Gastrocnemius medialis (tissue), 4 donors: ENCODE data around the gene BACE1. TPM values are rescaled to one million over a fixed set of nuclear protein-coding genes. Genes with fewer than 3 reads are reported as not detected.

Experiments used
- ATAC-seq, 2 donors: fragments of 150-250 bp; one replicate each; pipeline ENCODE4 v1.9.1; 2016
- DNase-seq, 2 donors: peaks; one replicate each; pipeline ENCODE4 v3.0.0-alpha.2; 2019
- H3K27ac ChIP-seq, 4 donors: fragments of 200-600 bp; sonication (generic); 1 replicate in 1 of 4; 2 replicates in 3 of 4; pipeline ENCODE4 v1.5.1; 2016 to 2018; ENCODE audit warnings: mild to moderate bottlenecking in 2 of 4, moderate library complexity in 1 of 4
- H3K27me3 ChIP-seq, 3 donors: fragments of 200-600 bp; sonication (generic) in 2 of 3; 1 replicate in 1 of 3; 2 replicates in 2 of 3; pipeline versions ENCODE4 v1.5.1 to v1.6.0; 2016 to 2019; ENCODE audit warnings: mild to moderate bottlenecking in 1 of 3, moderate library complexity in 1 of 3
- H3K36me3 ChIP-seq, 2 donors: fragments of 200-600 bp; sonication (generic) in 1 of 2; one replicate each; pipeline ENCODE4 v1.5.1; 2017 to 2018
- H3K4me1 ChIP-seq, 2 donors: fragments of 200-600 bp; sonication (generic) in 1 of 2; one replicate each; pipeline ENCODE4 v1.5.1; 2016 to 2017; ENCODE audit warnings: mild to moderate bottlenecking in 2 of 2
- H3K4me3 ChIP-seq, 4 donors: fragments of 200-600 bp; sonication (generic) in 3 of 4; 1 replicate in 1 of 4; 2 replicates in 3 of 4; pipeline ENCODE4 v1.5.1; 2016 to 2019; ENCODE audit warnings: mild to moderate bottlenecking in 2 of 4
- H3K9me3 ChIP-seq, 3 donors: fragments of 200-600 bp; sonication (generic) in 2 of 3; 1 replicate in 1 of 3; 2 replicates in 2 of 3; pipeline ENCODE4 v1.5.1; 2016 to 2019
- POLR2A ChIP-seq, 2 donors: fragments of 450-650 bp; IDR thresholded peaks; one replicate each; pipeline ENCODE4 v1.6.1; 2017; ENCODE audit warnings: antibody characterized with exemption in 2 of 2, mild to moderate bottlenecking in 2 of 2, moderate library complexity in 2 of 2
- in situ Hi-C, 4 donors: fragments of 200-750 bp; cut with MboI; loops; one replicate each; pipeline versions ENCODE4 v1.15.0 to v1.8.0; 2017; ENCODE audit warnings: low sequenced_read_pairs in 4 of 4
- intact Hi-C: fragments of 100-400 bp; cut with DNase I; formaldehyde crosslinking; loops from one replicate; pipeline ENCODE4 v1.15.1; 2023; ENCODE audit warnings: low total_unique reads
- total RNA-seq, 4 donors: library from RNA; depleted of rRNA; stranded (reverse); fragments of >200 nt; gene quantifications; one replicate each; pipeline versions ENCODE4 v1.1.0 to v1.2.3, GENCODE V29; 2016
- TF ChIP-seq, protein P1 (sequence below), 5 experiments: fragments of 450-650 bp in 3 of 5; fragments of 200-600 bp in 2 of 5; sonication (generic) in 2 of 5; IDR thresholded peaks in 4 of 5; conservative IDR thresholded peaks in 1 of 5; 1 replicate in 4 of 5; 2 replicates in 1 of 5; pipeline ENCODE4 v1.5.1; 2016 to 2019; ENCODE audit warnings: antibody characterized with exemption in 5 of 5, mild to moderate bottlenecking in 3 of 5, moderate library complexity in 3 of 5

The BACE1 gene
- total RNA-seq, 4 donors from 2014 or later, result 3.6 to 18.2 (median 11.1) TPM

DNA sequence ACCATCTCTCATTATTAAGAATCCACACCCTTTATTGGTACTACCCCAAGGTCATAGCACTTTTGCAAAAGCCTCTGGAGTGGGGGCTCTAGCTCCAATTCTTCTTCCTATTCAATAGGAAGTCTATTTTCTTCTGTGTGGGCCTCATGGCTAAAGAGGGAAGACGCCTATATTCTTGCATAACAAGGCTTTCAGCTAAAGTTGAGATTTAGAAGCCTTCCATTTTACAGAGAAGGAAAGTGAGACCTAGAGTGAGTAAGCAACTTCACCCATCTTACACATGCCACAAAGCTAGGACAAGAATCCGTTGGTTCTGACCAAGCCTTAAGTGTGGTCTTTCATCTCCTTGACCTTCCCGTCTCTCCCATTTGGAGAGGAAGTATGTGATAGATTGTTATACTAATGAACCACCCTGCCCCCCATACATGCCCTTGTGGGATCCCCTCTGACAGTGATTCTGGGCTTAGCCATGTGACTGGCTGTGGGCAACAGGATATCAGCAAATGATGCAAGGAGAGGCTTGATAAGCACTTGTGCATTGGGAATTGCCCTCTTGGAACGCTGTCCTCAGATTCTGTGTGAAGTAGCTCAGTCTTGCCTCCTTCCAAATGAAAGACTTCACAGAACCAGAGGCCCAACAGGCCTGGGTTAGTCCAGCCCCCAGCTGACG, 12.3 kb downstream of the BACE1 start:
- no peak overlapping the region for H3K27ac ChIP-seq
- in situ Hi-C loops (no loop called here), intact Hi-C loops (no loop called here)
- H3K4me3 ChIP-seq, result no peak overlapping the region
- H3K36me3 ChIP-seq, result no peaks in the 10 kb centered on the region
- peaks cover 0 to 3% of the 10 kb centered on the region in 2 donors for H3K4me1 ChIP-seq
- TF ChIP-seq, protein P1, sequence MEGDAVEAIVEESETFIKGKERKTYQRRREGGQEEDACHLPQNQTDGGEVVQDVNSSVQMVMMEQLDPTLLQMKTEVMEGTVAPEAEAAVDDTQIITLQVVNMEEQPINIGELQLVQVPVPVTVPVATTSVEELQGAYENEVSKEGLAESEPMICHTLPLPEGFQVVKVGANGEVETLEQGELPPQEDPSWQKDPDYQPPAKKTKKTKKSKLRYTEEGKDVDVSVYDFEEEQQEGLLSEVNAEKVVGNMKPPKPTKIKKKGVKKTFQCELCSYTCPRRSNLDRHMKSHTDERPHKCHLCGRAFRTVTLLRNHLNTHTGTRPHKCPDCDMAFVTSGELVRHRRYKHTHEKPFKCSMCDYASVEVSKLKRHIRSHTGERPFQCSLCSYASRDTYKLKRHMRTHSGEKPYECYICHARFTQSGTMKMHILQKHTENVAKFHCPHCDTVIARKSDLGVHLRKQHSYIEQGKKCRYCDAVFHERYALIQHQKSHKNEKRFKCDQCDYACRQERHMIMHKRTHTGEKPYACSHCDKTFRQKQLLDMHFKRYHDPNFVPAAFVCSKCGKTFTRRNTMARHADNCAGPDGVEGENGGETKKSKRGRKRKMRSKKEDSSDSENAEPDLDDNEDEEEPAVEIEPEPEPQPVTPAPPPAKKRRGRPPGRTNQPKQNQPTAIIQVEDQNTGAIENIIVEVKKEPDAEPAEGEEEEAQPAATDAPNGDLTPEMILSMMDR (IDR thresholded peaks at IDR 0.05 in 4 of 5, conservative IDR thresholded peaks at IDR 0.05 in 1 of 5), result no peak
- no peak for TF ChIP-seq POLR2A (IDR thresholded peaks at IDR 0.05)
- no peaks in the 10 kb centered on the region for H3K27me3 ChIP-seq
- ATAC-seq (no peak), DNase-seq (no peak)
- H3K9me3 ChIP-seq, result no peaks in the 10 kb centered on the region

DNA sequence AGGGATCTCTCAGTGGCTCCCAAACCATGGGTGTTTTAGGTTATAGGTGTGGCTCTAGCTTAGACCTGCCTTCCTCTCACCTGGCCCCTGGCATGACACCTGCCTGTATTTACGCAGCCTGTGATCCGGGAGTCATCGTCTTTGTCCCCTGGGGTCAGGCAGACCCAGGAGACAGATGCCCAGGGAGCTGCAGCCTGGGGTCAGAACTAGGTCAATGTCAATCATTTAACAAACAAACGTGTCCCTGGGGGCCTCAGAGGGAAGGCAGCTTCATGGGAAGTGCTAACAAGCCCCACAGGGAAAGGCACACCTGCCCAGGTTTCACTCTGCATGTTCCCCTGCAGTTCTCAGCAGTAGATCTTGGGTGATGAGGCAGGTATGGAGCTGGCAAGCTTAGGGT, 13.0 kb downstream of the BACE1 start:
- intact Hi-C loops, result no loop called here
- no peak for TF ChIP-seq POLR2A (IDR thresholded peaks at IDR 0.05)
- TF ChIP-seq, protein P1 (IDR thresholded peaks at IDR 0.05 in 4 of 5, conservative IDR thresholded peaks at IDR 0.05 in 1 of 5), result no peak
- ATAC-seq, result no peak

DNA sequence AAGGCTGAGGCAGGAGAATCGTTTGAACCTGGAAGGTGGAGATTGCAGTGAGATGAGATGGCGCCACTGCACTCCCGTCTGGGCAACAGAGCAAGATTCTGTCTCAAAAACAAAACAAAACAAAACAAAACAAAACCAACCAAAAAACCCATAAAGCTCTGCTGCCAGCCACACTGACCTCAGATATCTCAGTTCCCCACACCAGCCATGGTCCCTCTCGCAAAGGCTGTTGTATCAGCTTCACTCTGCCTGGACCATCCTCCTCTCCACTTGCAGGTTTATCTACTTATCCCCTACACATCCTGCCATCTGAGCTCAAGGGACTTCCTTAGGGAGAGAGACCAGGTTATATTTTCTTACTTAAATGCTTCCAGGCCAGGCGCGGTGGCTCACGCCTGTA, 13.8 kb downstream of the BACE1 start:
- in situ Hi-C loops, result no loop called here
- TF ChIP-seq POLR2A (IDR thresholded peaks at IDR 0.05), result no peak
- TF ChIP-seq, protein P1 (IDR thresholded peaks at IDR 0.05 in 4 of 5, conservative IDR thresholded peaks at IDR 0.05 in 1 of 5), result no peak
- H3K9me3 ChIP-seq, result no peaks in the 10 kb centered on the region
- H3K4me3 ChIP-seq, result no peak overlapping the region
- ATAC-seq, result no peak
- DNase-seq, result no peak
- peaks cover 0 to 3% of the 10 kb centered on the region in 2 donors for H3K4me1 ChIP-seq
- intact Hi-C loops, result no loop called here
- H3K27ac ChIP-seq, result no peak overlapping the region
- H3K36me3 ChIP-seq, result no peaks in the 10 kb centered on the region
- H3K27me3 ChIP-seq, result no peaks in the 10 kb centered on the region

More for the DNA sequence above, 13.0 kb downstream of the BACE1 start:
- in situ Hi-C loops, result no loop called here
- no peak overlapping the region for H3K27ac ChIP-seq
- no peaks in the 10 kb centered on the region for H3K36me3 ChIP-seq
- no peak overlapping the region for H3K4me3 ChIP-seq
- H3K9me3 ChIP-seq, result no peaks in the 10 kb centered on the region
- peaks cover 0 to 3% of the 10 kb centered on the region in 2 donors for H3K4me1 ChIP-seq
- DNase-seq, result no peak
- no peaks in the 10 kb centered on the region for H3K27me3 ChIP-seq

DNA sequence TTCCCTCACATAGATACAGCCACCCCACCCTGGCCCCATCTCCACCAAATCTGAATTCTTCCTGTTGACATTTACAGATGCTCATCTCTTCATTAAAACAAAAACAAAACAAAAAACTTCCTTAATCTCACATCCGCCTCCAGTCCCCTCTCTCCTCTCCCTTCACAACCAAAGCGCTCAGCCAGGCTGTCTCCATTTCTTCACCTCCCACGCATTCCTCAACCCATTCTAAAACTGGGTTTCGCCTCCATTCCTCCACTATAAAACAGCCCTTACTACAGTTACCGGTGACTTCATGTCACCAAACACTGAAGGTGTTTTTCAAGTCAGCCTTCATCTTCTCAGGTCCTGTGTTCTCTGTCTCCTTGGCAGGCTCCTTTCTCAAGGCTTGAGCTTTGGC, 15.3 kb downstream of the BACE1 start:
- no peak for DNase-seq
- intact Hi-C loops, result no loop called here
- peaks cover 0 to 3% of the 10 kb centered on the region in 2 donors for H3K4me1 ChIP-seq
- TF ChIP-seq, protein P1 (IDR thresholded peaks at IDR 0.05 in 4 of 5, conservative IDR thresholded peaks at IDR 0.05 in 1 of 5), result no peak
- no peak for TF ChIP-seq POLR2A (IDR thresholded peaks at IDR 0.05)
- no peak overlapping the region for H3K4me3 ChIP-seq
- in situ Hi-C loops, result no loop called here
- H3K27me3 ChIP-seq, result no peaks in the 10 kb centered on the region
- ATAC-seq, result no peak
- no peak overlapping the region for H3K27ac ChIP-seq
- no peaks in the 10 kb centered on the region for H3K9me3 ChIP-seq
- no peaks in the 10 kb centered on the region for H3K36me3 ChIP-seq

DNA sequence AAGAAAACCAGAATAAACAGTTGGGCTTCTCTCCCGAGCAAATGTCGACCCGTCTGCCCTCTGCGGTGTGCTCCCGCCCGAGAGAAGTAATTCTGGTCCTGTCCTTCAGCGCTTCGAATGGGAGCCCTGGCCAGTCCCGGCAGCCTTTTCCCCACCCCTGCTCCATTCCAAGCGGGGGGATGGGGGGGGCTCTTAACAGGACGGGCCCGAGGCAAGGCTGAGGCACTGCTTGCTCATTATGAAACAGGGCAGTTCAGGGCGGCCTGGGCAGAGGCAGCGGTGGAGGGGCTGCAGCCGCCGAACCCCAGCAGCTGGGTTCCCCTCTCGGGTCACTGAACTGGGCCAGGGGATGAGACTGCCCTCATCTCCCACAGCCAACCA, 15.8 kb downstream of the BACE1 start:
- peaks cover 0 to 3% of the 10 kb centered on the region in 2 donors for H3K4me1 ChIP-seq
- no peaks in the 10 kb centered on the region for H3K9me3 ChIP-seq
- no peaks in the 10 kb centered on the region for H3K36me3 ChIP-seq
- TF ChIP-seq, protein P1 (IDR thresholded peaks at IDR 0.05 in 4 of 5, conservative IDR thresholded peaks at IDR 0.05 in 1 of 5), result no peak
- no peak for TF ChIP-seq POLR2A (IDR thresholded peaks at IDR 0.05)
- DNase-seq (no peak), ATAC-seq (no peak)
- intact Hi-C loops, result no loop called here
- no peak overlapping the region for H3K27ac ChIP-seq
- in situ Hi-C loops, result no loop called here
- H3K27me3 ChIP-seq, result no peaks in the 10 kb centered on the region
- no peak overlapping the region for H3K4me3 ChIP-seq
